Sciatic nerve (tissue), 2 donors: ENCODE measurements around the gene C3orf18. TPM values are rescaled to one million over a fixed set of nuclear protein-coding genes. Genes with fewer than 3 reads are reported as not detected.

Experiments used
- ATAC-seq: fragments of 200-7000 bp; cut with Tn5 transposase; one replicate; pipeline ENCODE4 v1.9.1; 2020; ENCODE audit warnings: mild to moderate bottlenecking, moderate library complexity
- DNase-seq: peaks from one replicate; pipeline ENCODE4 v3.0.0-alpha.2; 2020; ENCODE audit warnings: low spot score
- intact Hi-C: fragments of 100-400 bp; cut with DNase I; formaldehyde crosslinking; loops from one replicate; pipeline ENCODE4 v1.14.2; 2022
- total RNA-seq: library from RNA; stranded (reverse); fragmentation: NEBNext Ultra II Directional; extraction: Animal tissue kit (Norgen Biotek cat#: 25700); gene quantifications from one replicate; pipeline ENCODE4 v1.2.1, GENCODE V29; 2021
- donor health status: DM: no; HTN: no; CAD: no.
- donor health status: DM: no; HTN: no; CAD: no.

Gene C3orf18
- total RNA-seq, 1 donor from 2014 or later = 16.1 TPM

GRCh38 chr3:50604628-50605588, 37.4 kb upstream of the C3orf18 start:
- no peak for DNase-seq
- no peak for ATAC-seq
- intact Hi-C loops = no loop called here

- DNase-seq (no peak), ATAC-seq (no peak)
- intact Hi-C loops = no loop called here
These were observed 36.6 kb upstream of the C3orf18 start for GRCh38 chr3:50604110-50604621.

GRCh38 chr3:50603261-50604109, 35.9 kb upstream of the C3orf18 start:
- intact Hi-C loops = no loop called here
- ATAC-seq (no peak), DNase-seq (no peak)

- intact Hi-C loops = no loop called here
- ATAC-seq (no peak), DNase-seq (no peak)
These were observed 35.1 kb upstream of the C3orf18 start for GRCh38 chr3:50602595-50603191.

- peak; percentile 90 for ATAC-seq
- peak; percentile 94 for DNase-seq
- intact Hi-C loops = no loop called here
These were observed 33.5 kb upstream of the C3orf18 start for GRCh38 chr3:50600841-50601591.

GRCh38 chr3:50600141-50600753, 32.7 kb upstream of the C3orf18 start:
- intact Hi-C loops = no loop called here
- DNase-seq (no peak), ATAC-seq (no peak)

- intact Hi-C loops = no loop called here
- DNase-seq (no peak), ATAC-seq (no peak)
These were observed 32.2 kb upstream of the C3orf18 start for GRCh38 chr3:50599716-50600118.

- DNase-seq (no peak), ATAC-seq (no peak)
- intact Hi-C loops = no loop called here
These were observed 31.7 kb upstream of the C3orf18 start for GRCh38 chr3:50599115-50599715.

- no peak for ATAC-seq
- DNase-seq = no peak
- intact Hi-C loops = no loop called here
These were observed 26.8 kb upstream of the C3orf18 start for GRCh38 chr3:50594253-50594785.

GRCh38 chr3:50592568-50592967, 25.0 kb upstream of the C3orf18 start:
- DNase-seq (no peak), ATAC-seq (peak; percentile 29)
- intact Hi-C loops = no loop called here

- ATAC-seq = peak; percentile 9
- no peak for DNase-seq
- intact Hi-C loops = no loop called here
These were observed 23.7 kb upstream of the C3orf18 start for GRCh38 chr3:50591196-50591741.

GRCh38 chr3:50588759-50589433, 21.3 kb upstream of the C3orf18 start:
- intact Hi-C loops = no loop called here
- ATAC-seq = no peak
- DNase-seq = no peak

- no peak for ATAC-seq
- DNase-seq = no peak
- intact Hi-C loops = no loop called here
These were observed 20.5 kb upstream of the C3orf18 start for GRCh38 chr3:50587806-50588758.

- ATAC-seq (no peak), DNase-seq (no peak)
- intact Hi-C loops = no loop called here
These were observed 19.8 kb upstream of the C3orf18 start for GRCh38 chr3:50587373-50587772.

- ATAC-seq (no peak), DNase-seq (no peak)
- intact Hi-C loops = no loop called here
These were observed 19.2 kb upstream of the C3orf18 start for GRCh38 chr3:50586763-50587070.
